Smooth muscle cell (in vitro differentiated cells): ENCODE results near the gene WASHC3. TPM values are rescaled to one million over a fixed set of nuclear protein-coding genes. Genes with fewer than 3 reads are reported as not detected.
"Not testable (repeated sequence)": the region's sequence is repeated elsewhere in the genome, so short reads cannot be mapped to it uniquely, and the experiment has no call there.

Source experiments
- DNase-seq: peaks from one replicate; lab custom pipeline; 2025; ENCODE audit not compliant: unreplicated experiment; lab: John Stamatoyannopoulos, UW
- H2AFZ ChIP-seq: fragments of 200-600 bp; sonication (generic); 2 replicates; pipeline ENCODE4 v1.6.0; 2016; ENCODE audit warnings: antibody characterized with exemption, low read depth, mild to moderate bottlenecking
- H3F3A ChIP-seq: fragments of 200-600 bp; sonication (generic); 2 replicates; pipeline ENCODE4 v1.6.0; 2017; ENCODE audit warnings: antibody characterized with exemption, low read depth
- H3K27ac ChIP-seq: fragments of 200-600 bp; sonication (generic); 2 replicates; pipeline ENCODE4 v1.5.1; 2016; ENCODE audit warnings: low read depth, mild to moderate bottlenecking
- H3K27me3 ChIP-seq: fragments of 200-600 bp; sonication (generic); 2 replicates; pipeline ENCODE4 v1.6.1; 2016; ENCODE audit warnings: low read depth, mild to moderate bottlenecking
- H3K36me3 ChIP-seq: fragments of 200-600 bp; sonication (generic); 2 replicates; pipeline ENCODE4 v1.5.1; 2016; ENCODE audit warnings: low read depth
- H3K4me1 ChIP-seq: fragments of 200-600 bp; sonication (generic); 2 replicates; pipeline ENCODE4 v1.5.1; 2016; ENCODE audit warnings: low read depth
- H3K4me2 ChIP-seq: fragments of 200-600 bp; sonication (generic); 2 replicates; pipeline ENCODE4 v1.6.0; 2016; ENCODE audit warnings: mild to moderate bottlenecking
- H3K4me3 ChIP-seq: fragments of 200-600 bp; sonication (generic); 2 replicates; pipeline ENCODE4 v1.5.1; 2016; ENCODE audit warnings: mild to moderate bottlenecking
- H3K79me2 ChIP-seq: fragments of 200-600 bp; sonication (generic); 2 replicates; pipeline ENCODE4 v1.6.0; 2016; ENCODE audit warnings: low read depth, mild to moderate bottlenecking
- H3K9ac ChIP-seq: fragments of 200-600 bp; sonication (generic); 2 replicates; pipeline ENCODE4 v1.6.0; 2016; ENCODE audit warnings: low read depth
- H3K9me3 ChIP-seq: fragments of 200-600 bp; sonication (generic); replicated peaks from 2 replicates; pipeline ENCODE4 v1.5.1; 2016; ENCODE audit warnings: low read depth
- H4K20me1 ChIP-seq: fragments of 200-600 bp; sonication (generic); 2 replicates; pipeline ENCODE4 v1.6.0; 2016; ENCODE audit warnings: low read depth
- CTCF ChIP-seq: fragments of 200-600 bp; sonication (generic); IDR thresholded peaks from 2 replicates; pipeline ENCODE4 v1.5.1; 2017; ENCODE audit warnings: borderline replicate concordance, mild to moderate bottlenecking, antibody characterized with exemption; ENCODE audit not compliant: insufficient read depth, poor library complexity, severe bottlenecking
- WGBS: methylation state at CpG from one replicate; pipeline ENCODE4 v1.1.7; 2016; ENCODE audit warnings: low lambda C conversion rate; 5-methylcytosine and 5-hydroxymethylcytosine counted together
- polyA plus RNA-seq: library from polyadenylated mRNA; unstranded; fragments of >200 nt; fragmentation: Nextera tagmentation; extraction: Ambion mirVana; gene quantifications from 2 replicates; pipeline ENCODE4 v1.2.1, GENCODE V29; 2016
- total RNA-seq: library from RNA; depleted of rRNA; stranded (reverse); fragments of >200 nt; gene quantifications from 2 replicates; pipeline ENCODE4 v1.2.3, GENCODE V29; 2014

WASHC3 gene
- total and polyA plus RNA-seq, 2 experiments from 2014 or later = 53.2 to 70.1 TPM

- Histone ChIP-seq H3K9ac (no peak overlapping the region), H3K36me3 (no peaks in the 10 kb centered on the region), H3K27ac (no peak overlapping the region), H3K27me3 (no peaks in the 10 kb centered on the region), H3K4me1 (no peaks in the 10 kb centered on the region), H3K9me3 (no peaks in the 10 kb centered on the region), H3F3A (no peaks in the 10 kb centered on the region), H3K4me2 (no peak overlapping the region), H3K79me2 (no peaks in the 10 kb centered on the region), H3K4me3 (no peak overlapping the region), H2AFZ (no peak overlapping the region), H4K20me1 (no peaks in the 10 kb centered on the region)
- DNase-seq = no peak
- WGBS = 95% methylated on average over 2 of the region's 2 CpGs
- TF ChIP-seq CTCF = no peak
Observed at GRCh38 chr12:102024765-102025164, 37.0 kb downstream of the WASHC3 start.

- no peak overlapping the region for H3K4me2 ChIP-seq
Observed at GRCh38 chr12:102023343-102023930, 38.4 kb downstream of the WASHC3 start.

GRCh38 chr12:102022286-102022685, 39.5 kb downstream of the WASHC3 start:
- no peak for TF ChIP-seq CTCF
- Histone ChIP-seq H3K9ac (no peak overlapping the region), H2AFZ (no peak overlapping the region), H3K4me2 (no peak overlapping the region), H3K36me3 (no peaks in the 10 kb centered on the region), H3K4me1 (no peaks in the 10 kb centered on the region), H3F3A (no peaks in the 10 kb centered on the region), H3K27ac (no peak overlapping the region), H3K4me3 (no peak overlapping the region), H3K27me3 (no peaks in the 10 kb centered on the region), H4K20me1 (no peaks in the 10 kb centered on the region), H3K9me3 (no peaks in the 10 kb centered on the region), H3K79me2 (no peaks in the 10 kb centered on the region)
- DNase-seq = no peak
- 94% methylated on average over 1 of the region's 1 CpG for WGBS

More at GRCh38 chr12:102023343-102023930, 38.4 kb downstream of the WASHC3 start:
- 89% methylated on average over 3 of the region's 3 CpGs for WGBS
- H2AFZ ChIP-seq = no peak overlapping the region
- no peak for TF ChIP-seq CTCF
- no peaks in the 10 kb centered on the region for H3K79me2 ChIP-seq
- no peaks in the 10 kb centered on the region for H4K20me1 ChIP-seq
- H3K36me3 ChIP-seq = no peaks in the 10 kb centered on the region
- H3F3A ChIP-seq = no peaks in the 10 kb centered on the region
- H3K4me1 ChIP-seq = no peaks in the 10 kb centered on the region
- H3K27me3 ChIP-seq = no peaks in the 10 kb centered on the region
- no peak for DNase-seq
- no peak overlapping the region for H3K9ac ChIP-seq
- H3K27ac ChIP-seq = no peak overlapping the region
- no peaks in the 10 kb centered on the region for H3K9me3 ChIP-seq
- H3K4me3 ChIP-seq = no peak overlapping the region

- no peaks in the 10 kb centered on the region for H3K79me2 ChIP-seq
- H3K4me3 ChIP-seq = no peak overlapping the region
- H4K20me1 ChIP-seq = no peaks in the 10 kb centered on the region
- no peaks in the 10 kb centered on the region for H3K9me3 ChIP-seq
- H3K27ac ChIP-seq = no peak overlapping the region
- H3K4me1 ChIP-seq = no peaks in the 10 kb centered on the region
- no peaks in the 10 kb centered on the region for H3K36me3 ChIP-seq
- no peak overlapping the region for H3K4me2 ChIP-seq
- H3K27me3 ChIP-seq = no peaks in the 10 kb centered on the region
- H2AFZ ChIP-seq = no peak overlapping the region
- no peaks in the 10 kb centered on the region for H3F3A ChIP-seq
- H3K9ac ChIP-seq = no peak overlapping the region
- no peak for TF ChIP-seq CTCF
- DNase-seq = no peak
- 74% methylated on average over 2 of the region's 2 CpGs for WGBS
Observed at GRCh38 chr12:102021540-102022246, 40.1 kb downstream of the WASHC3 start.

GRCh38 chr12:102018607-102019006, 43.2 kb downstream of the WASHC3 start:
- H3K27ac ChIP-seq, H3K4me3 ChIP-seq, H4K20me1 ChIP-seq, H3K27me3 ChIP-seq, H3K79me2 ChIP-seq, H3F3A ChIP-seq, DNase-seq, H2AFZ ChIP-seq, H3K4me1 ChIP-seq, H3K9ac ChIP-seq, H3K36me3 ChIP-seq, H3K4me2 ChIP-seq, H3K9me3 ChIP-seq: not testable (repeated sequence)
- WGBS = 98% methylated on average over 5 of the region's 5 CpGs
